GM20000 (cell line): ENCODE results near the gene ATP11A.

ENCODE experiments used
- DNase-seq: peaks from one replicate; pipeline ENCODE4 v3.0.0; 2012; ENCODE audit warnings: low spot score
- TF ChIP-seq, protein P1 (sequence below): IDR thresholded peaks from 2 replicates; pipeline ENCODE4 v1.5.1; 2012; ENCODE audit warnings: mild to moderate bottlenecking, control low read depth; ENCODE audit errors: extremely low read depth, missing control alignments

Gene ATP11A

DNA sequence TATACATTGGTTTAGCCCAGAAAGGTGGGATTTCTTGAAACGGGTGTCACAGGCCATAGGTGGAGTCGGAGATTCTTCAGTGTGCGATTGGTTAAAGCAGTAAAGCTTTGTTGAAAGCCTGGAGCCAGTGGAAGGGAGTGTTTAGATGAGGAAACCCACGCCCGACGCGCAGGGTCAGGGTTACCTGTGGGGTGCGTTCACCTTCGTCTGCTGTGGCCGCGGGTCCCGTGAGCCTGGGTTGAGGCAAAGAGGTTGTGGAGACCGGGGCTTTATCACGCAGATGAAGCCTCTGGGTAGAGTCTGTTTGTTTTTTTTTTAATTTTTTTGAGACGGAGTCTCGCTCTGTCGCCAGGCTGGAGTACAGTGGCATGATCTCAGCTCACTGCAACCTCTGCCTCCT, 30.4 kb downstream of the ATP11A start:
- TF ChIP-seq, protein P1, sequence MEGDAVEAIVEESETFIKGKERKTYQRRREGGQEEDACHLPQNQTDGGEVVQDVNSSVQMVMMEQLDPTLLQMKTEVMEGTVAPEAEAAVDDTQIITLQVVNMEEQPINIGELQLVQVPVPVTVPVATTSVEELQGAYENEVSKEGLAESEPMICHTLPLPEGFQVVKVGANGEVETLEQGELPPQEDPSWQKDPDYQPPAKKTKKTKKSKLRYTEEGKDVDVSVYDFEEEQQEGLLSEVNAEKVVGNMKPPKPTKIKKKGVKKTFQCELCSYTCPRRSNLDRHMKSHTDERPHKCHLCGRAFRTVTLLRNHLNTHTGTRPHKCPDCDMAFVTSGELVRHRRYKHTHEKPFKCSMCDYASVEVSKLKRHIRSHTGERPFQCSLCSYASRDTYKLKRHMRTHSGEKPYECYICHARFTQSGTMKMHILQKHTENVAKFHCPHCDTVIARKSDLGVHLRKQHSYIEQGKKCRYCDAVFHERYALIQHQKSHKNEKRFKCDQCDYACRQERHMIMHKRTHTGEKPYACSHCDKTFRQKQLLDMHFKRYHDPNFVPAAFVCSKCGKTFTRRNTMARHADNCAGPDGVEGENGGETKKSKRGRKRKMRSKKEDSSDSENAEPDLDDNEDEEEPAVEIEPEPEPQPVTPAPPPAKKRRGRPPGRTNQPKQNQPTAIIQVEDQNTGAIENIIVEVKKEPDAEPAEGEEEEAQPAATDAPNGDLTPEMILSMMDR: no peak
- DNase-seq: no peak

DNA sequence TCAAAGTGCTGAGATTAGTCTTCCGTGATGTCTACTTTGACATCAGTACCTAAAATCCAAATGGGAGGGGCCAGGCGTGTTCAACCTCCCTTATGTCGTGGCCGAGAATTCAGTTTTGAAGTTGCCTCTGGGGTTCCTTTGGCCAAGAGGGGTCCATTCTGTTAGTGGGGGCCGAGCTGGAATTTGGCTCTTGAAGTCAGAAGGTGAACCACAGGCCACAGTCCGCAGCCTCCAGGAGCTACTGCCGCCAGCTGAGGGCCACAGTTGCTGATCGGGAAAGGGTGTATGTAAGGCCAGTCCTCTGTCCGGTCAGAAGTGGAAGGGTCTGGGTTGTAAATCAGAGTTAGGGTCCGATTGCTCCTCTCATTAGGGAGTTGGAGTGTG, 31.0 kb downstream of the ATP11A start:
- TF ChIP-seq, protein P1: no peak
- DNase-seq: no peak

- DNase-seq: no peak
- TF ChIP-seq, protein P1: no peak
Observed at GRCh38 chr13:112721198-112722104, 31.6 kb downstream of the ATP11A start.

GRCh38 chr13:112722433-112723263, 32.8 kb downstream of the ATP11A start:
- no peak for DNase-seq

DNA sequence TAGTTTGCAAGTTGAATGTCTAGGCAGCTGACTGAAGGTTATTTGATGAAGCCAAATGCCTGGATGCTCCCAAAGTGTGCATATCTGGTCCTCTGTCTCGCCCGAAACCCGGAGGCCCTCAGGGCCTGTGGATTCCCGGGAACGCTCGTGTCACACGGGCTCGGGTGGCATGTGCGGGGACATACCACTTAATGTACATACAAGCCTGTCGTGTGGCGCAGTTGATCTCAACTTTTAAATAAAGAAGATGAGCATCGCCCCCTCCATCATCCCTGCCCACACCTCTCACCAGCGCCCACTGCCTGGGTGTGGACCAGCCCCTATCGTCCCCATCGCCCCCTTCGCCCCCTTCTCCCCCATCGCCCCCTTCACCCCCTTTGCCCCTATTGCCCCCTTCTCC, 33.9 kb downstream of the ATP11A start:
- TF ChIP-seq, protein P1: no peak
- DNase-seq: no peak

More at GRCh38 chr13:112722433-112723263, 32.8 kb downstream of the ATP11A start:
- TF ChIP-seq, protein P1: no peak

DNA sequence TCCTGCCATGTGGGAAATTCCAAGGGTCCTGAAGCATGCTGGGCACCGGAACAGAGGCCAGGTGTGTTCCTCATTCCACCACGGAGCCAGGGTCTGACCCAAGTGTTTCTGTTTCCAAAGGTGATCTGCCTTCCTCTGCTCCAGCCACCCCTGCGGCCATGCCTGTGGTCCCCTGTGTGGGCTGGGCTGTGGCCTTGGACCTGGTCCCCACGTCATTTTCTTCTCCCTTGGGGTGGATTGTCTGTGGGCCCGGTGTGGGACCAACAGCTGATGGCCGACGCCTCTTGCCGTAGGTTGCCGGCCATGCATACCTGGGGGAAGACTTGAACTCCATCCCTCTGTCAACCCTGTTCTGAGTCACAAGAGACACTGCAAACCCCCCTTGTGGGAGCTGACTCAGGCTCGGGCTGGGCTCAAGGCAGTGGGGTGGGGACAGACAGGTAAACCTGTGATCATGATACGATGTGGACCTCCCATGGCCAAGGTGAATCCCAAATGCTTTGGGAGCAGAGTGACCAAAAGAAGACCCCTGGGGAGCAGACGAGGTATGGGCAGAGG, 35.0 kb downstream of the ATP11A start:
- DNase-seq: no peak
- TF ChIP-seq, protein P1: no peak

DNA sequence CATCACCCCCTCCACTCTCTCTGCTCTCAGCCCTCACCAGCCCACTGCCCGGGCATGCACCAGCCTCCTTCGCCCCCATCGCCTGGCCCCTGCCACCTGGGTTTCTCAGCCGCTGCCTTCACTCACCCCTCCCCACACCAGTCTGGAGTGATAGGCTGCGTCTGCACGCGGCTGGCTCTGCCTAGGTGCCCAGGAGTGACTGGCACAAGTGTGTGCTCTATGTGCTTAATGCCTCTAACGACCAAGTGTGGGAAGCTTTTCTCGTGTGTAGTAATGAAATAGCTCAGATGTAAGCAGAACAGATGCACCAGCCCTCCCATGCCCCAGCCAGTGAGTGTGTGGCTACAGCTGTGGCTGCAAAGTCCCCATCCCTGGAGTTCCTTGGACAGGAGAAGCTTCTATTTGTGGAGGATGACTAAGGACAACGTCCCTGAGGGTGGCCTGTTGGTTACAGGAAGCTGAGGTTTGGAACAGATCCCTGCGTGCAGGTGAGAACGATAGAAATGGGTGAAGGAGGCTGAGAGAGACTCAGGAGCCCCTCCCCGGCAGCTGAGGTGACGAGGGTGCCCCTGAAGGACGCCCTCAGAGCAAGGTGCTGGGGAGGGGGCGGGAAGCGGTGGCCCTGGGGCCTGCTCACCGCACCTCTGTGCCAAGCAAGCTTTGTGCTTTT, 35.6 kb downstream of the ATP11A start:
- DNase-seq: peak; percentile 56

More for the DNA sequence above, 35.6 kb downstream of the ATP11A start:
- TF ChIP-seq, protein P1: no peak
